GM12878 (cell line): ENCODE data around the gene NLRP9. TPM values are rescaled to one million over a fixed set of nuclear protein-coding genes. Genes with fewer than 3 reads are reported as not detected.
A peak's percentile ranks its signal among the peaks of the same experiment; 100 is the strongest.

ENCODE experiments used
- ATAC-seq: fragments of 200-7000 bp; cut with Tn5 transposase; 3 replicates; pipeline ENCODE4 v1.9.1; 2020; ENCODE audit warnings: mild to moderate bottlenecking, moderate library complexity
- BruUV-seq: library from RNA; stranded (reverse); fragments of 400-500 nt; replicated peaks from 2 replicates; lab custom pipeline; 2021; lab: Mats Ljungman, UMichigan
- CTCF ChIA-PET: fragments of 300-600 bp; sonication (Branson Sonifier 250); formaldehyde crosslinking; extraction: SDS; loops from one replicate; lab custom pipeline; 2021; ENCODE audit warnings: inconsistent platforms; lab: Yijun Ruan, JAX
- POLR2A ChIA-PET: fragments of 350-600 bp; formaldehyde crosslinking; extraction: SDS; loops from one replicate; lab custom pipeline; 2021; ENCODE audit warnings: inconsistent platforms; lab: Charles Lee
- RAD21 ChIA-PET: fragments of 300-600 bp; sonication (Branson Sonifier 250); formaldehyde crosslinking; loops from one replicate; lab custom pipeline; 2023; ENCODE audit warnings: antibody characterized with exemption; ENCODE audit not compliant: unreplicated experiment; lab: Charles Lee
- SMC1A ChIA-PET: fragments of 300-600 bp; sonication (Branson Sonifier 250); formaldehyde crosslinking; loops from one replicate; lab custom pipeline; 2023; ENCODE audit not compliant: unreplicated experiment, uncharacterized antibody; lab: Charles Lee
- DNase-seq: peaks from one replicate; pipeline ENCODE4 v3.0.0-alpha.2; 2011; ENCODE audit warnings: low read depth, low spot score
- FAIRE-seq: peaks from 3 replicates; lab custom pipeline; 2011; peaks lifted over from hg19 to GRCh38; lab: Jason Lieb, UNC
- H2AFZ ChIP-seq: 2 replicates; pipeline ENCODE4 v1.6.0; 2011; ENCODE audit warnings: low read depth, low read length, control low read depth; ENCODE audit not compliant: control insufficient read depth
- H3K27ac ChIP-seq: 2 replicates; pipeline ENCODE4 v1.5.1; 2011; ENCODE audit warnings: control low read depth; ENCODE audit not compliant: control insufficient read depth, insufficient read depth
- H3K27me3 ChIP-seq, 2 experiments: replicated peaks in 1 of 2; 2 replicates each; pipeline versions ENCODE4 v1.6.0 to v1.6.1; 2011; ENCODE audit warnings: low read length in 1 of 2; ENCODE audit not compliant: control insufficient read depth in 2 of 2, insufficient read depth in 2 of 2
- H3K36me3 ChIP-seq, 2 experiments: 2 replicates each; pipeline ENCODE4 v1.5.1; 2011; ENCODE audit warnings: low read length in 1 of 2; ENCODE audit not compliant: control insufficient read depth in 2 of 2, insufficient read depth in 2 of 2
- H3K4me1 ChIP-seq: 2 replicates; pipeline ENCODE4 v1.6.1; 2011; ENCODE audit warnings: mild to moderate bottlenecking, low read length, moderate library complexity, mixed read lengths; ENCODE audit not compliant: control insufficient read depth, insufficient read depth
- H3K4me2 ChIP-seq: 2 replicates; pipeline ENCODE4 v1.6.0; 2011; ENCODE audit warnings: control low read depth; ENCODE audit not compliant: control insufficient read depth, insufficient read depth
- H3K4me3 ChIP-seq: fragments of 200-600 bp; sonication (generic); 2 replicates; pipeline ENCODE4 v1.5.1; 2016
- H3K79me2 ChIP-seq: 2 replicates; pipeline ENCODE4 v1.6.0; 2011; ENCODE audit warnings: low read length; ENCODE audit not compliant: control insufficient read depth, insufficient read depth
- H3K9ac ChIP-seq: 2 replicates; pipeline ENCODE4 v1.8.0; 2011; ENCODE audit warnings: low read length, control low read depth, mixed read lengths; ENCODE audit not compliant: control insufficient read depth, insufficient read depth
- H3K9me3 ChIP-seq: replicated peaks from 3 replicates; pipeline ENCODE4 v1.5.1; 2011; ENCODE audit warnings: mild to moderate bottlenecking, low read length; ENCODE audit not compliant: control insufficient read depth, insufficient read depth
- H4K20me1 ChIP-seq: 2 replicates; pipeline ENCODE4 v1.6.0; 2011; ENCODE audit not compliant: control insufficient read depth, insufficient read depth
- BRCA1 ChIP-seq: IDR thresholded peaks from 2 replicates; pipeline ENCODE4 v1.6.1; 2011; ENCODE audit warnings: low read depth, low read length, improper control_type of control experiment
- CBX3 ChIP-seq: fragments of 200-600 bp; sonication (generic); IDR thresholded peaks from 2 replicates; pipeline ENCODE4 v1.6.1; 2016; ENCODE audit warnings: low read depth, borderline replicate concordance
- POLR2A ChIP-seq: IDR thresholded peaks from 2 replicates; pipeline ENCODE4 v1.6.1; 2011; ENCODE audit warnings: low read depth, mild to moderate bottlenecking, low read length
- RB1 ChIP-seq: fragments of 450-650 bp; formaldehyde crosslinking; IDR thresholded peaks from 2 replicates; pipeline ENCODE4 v1.6.1; 2017; ENCODE audit warnings: mild to moderate bottlenecking, borderline replicate concordance
- STAT1 ChIP-seq: fragments of 450-650 bp; conservative IDR thresholded peaks from 2 replicates; pipeline ENCODE4 v1.6.1; 2014; ENCODE audit warnings: antibody characterized with exemption, mild to moderate bottlenecking
- WGBS: methylation state at CpG from one replicate; pipeline ENCODE4 v1.1.6; 2016; ENCODE audit warnings: low lambda C conversion rate; ENCODE audit not compliant: insufficient replicate concordance, insufficient coverage; ENCODE audit errors: missing lambda C conversion rate; 5-methylcytosine and 5-hydroxymethylcytosine counted together
- in situ Hi-C: fragments of 300-500 bp; cut with MboI; formaldehyde crosslinking; loops from 9 replicates; pipeline ENCODE4 v1.14.3; 2018; ENCODE audit warnings: mixed read lengths
- intact Hi-C: fragments of 100-400 bp; cut with micrococcal nuclease; formaldehyde crosslinking; loops from one replicate; pipeline ENCODE4 v1.14.2; 2022; ENCODE audit not compliant: unreplicated experiment
- polyA plus RNA-seq, 11 experiments: library from polyadenylated mRNA; depleted of rRNA in 4 of 11; unstranded in 6 of 11; stranded (reverse) in 5 of 11; fragments of >200 nt; fragmentation: Nextera tagmentation in 4 of 11; fragmentation: Illumina TruSeq in 1 of 11; extraction: Ambion mirVana in 4 of 11; extraction: Trizol in 1 of 11; gene quantifications; 1 replicate in 1 of 11; 2 replicates in 10 of 11; pipeline versions ENCODE4 v1.2.1 to v1.2.3, GENCODE V29; 2011 to 2016; ENCODE audit warnings: inconsistent platforms in 2 of 11, missing spikeins in 2 of 11, low read depth in 1 of 11
- total RNA-seq, 4 experiments: library from RNA; depleted of rRNA in 3 of 4; stranded (reverse); fragments of >200 nt in 3 of 4; fragmentation: Illumina TruSeq in 1 of 4; extraction: Trizol in 1 of 4; gene quantifications; 2 replicates each; pipeline versions ENCODE4 v1.2.1 to v1.2.3, GENCODE V29; 2013 to 2021

NLRP9 gene
- total and polyA plus RNA-seq, 10 of the 15 experiments (the other 5 are each of a cell fraction or from before 2014, with no cell fraction given) = not detected

GRCh38 chr19:55688422-55689218, 49.6 kb downstream of the NLRP9 start:
- in situ Hi-C loops (no loop called here), intact Hi-C loops (no loop called here)
- RAD21 ChIA-PET = no interaction called here
- Histone ChIP-seq H3K4me2 (no peak overlapping the region), H3K9me3 (no peaks in the 10 kb centered on the region), H3K36me3 (peaks cover 22 to 47% of the 10 kb centered on the region in 2 experiments), H4K20me1 (peaks cover 9% of the 10 kb centered on the region), H3K4me3 (no peak overlapping the region), H3K79me2 (peaks cover 3% of the 10 kb centered on the region), H2AFZ (no peak overlapping the region), H3K9ac (no peak overlapping the region), H3K27me3 (no peaks in the 10 kb centered on the region), H3K27ac (no peak overlapping the region), H3K4me1 (no peaks in the 10 kb centered on the region)
- DNase-seq (no peak), ATAC-seq (peak; percentile 32), FAIRE-seq (no peak)
- TF ChIP-seq RB1 = no peak
- TF ChIP-seq CBX3 = no peak
- no peak for TF ChIP-seq STAT1
- POLR2A ChIA-PET = no interaction called here
- CTCF ChIA-PET = no interaction called here
- 72% methylated on average over 27 of the region's 27 CpGs for WGBS
- BruUV-seq = no TSS peak
- SMC1A ChIA-PET = no interaction called here

- SMC1A ChIA-PET = no interaction called here
- no peak for FAIRE-seq
- WGBS = 86% methylated on average over 20 of the region's 22 CpGs
- in situ Hi-C loops (no loop called here), intact Hi-C loops (no loop called here)
- H3K9ac ChIP-seq = no peak overlapping the region
- TF ChIP-seq POLR2A = peak; percentile 8; the same call in 1 of the 2 replicates
- no peak for TF ChIP-seq BRCA1
- TF ChIP-seq, all 136 proteins: peak for 1
- Histone ChIP-seq H3K4me3 (no peak overlapping the region), H3K4me2 (no peak overlapping the region), H3K4me1 (no peaks in the 10 kb centered on the region), H3K27me3 (no peaks in the 10 kb centered on the region), H2AFZ (no peak overlapping the region), H4K20me1 (peaks cover 12% of the 10 kb centered on the region), H3K36me3 (peaks cover 18 to 41% of the 10 kb centered on the region in 2 experiments), H3K27ac (no peak overlapping the region), H3K79me2 (peaks cover 5% of the 10 kb centered on the region), H3K9me3 (no peaks in the 10 kb centered on the region)
- BruUV-seq = no TSS peak
- ATAC-seq (no peak), DNase-seq (no peak)
- POLR2A ChIA-PET = no interaction called here
- CTCF ChIA-PET = no interaction called here
- RAD21 ChIA-PET = no interaction called here
Observed at GRCh38 chr19:55687281-55688201, 50.7 kb downstream of the NLRP9 start.
